Transverse colon (tissue), 3 donors: Measurements from ENCODE around the gene RAB5IF.

Source experiments
- CTCF ChIP-seq, 5 experiments: fragments of 200-600 bp in 3 of 5; fragments of 450-650 bp in 2 of 5; sonication (generic) in 3 of 5; IDR thresholded peaks; 1 replicate in 2 of 5; 2 replicates in 3 of 5; pipeline ENCODE4 v1.5.1; 2016 to 2017; ENCODE audit warnings: antibody characterized with exemption in 5 of 5, inconsistent platforms in 3 of 5, mild to moderate bottlenecking in 2 of 5, moderate library complexity in 1 of 5
- EP300 ChIP-seq: sonication (generic); formaldehyde crosslinking; IDR thresholded peaks from one replicate; pipeline ENCODE4 v1.6.1; 2017; ENCODE audit warnings: antibody characterized with exemption, low read depth

GRCh38 chr20:36569847-36570429, 35.6 kb upstream of the RAB5IF start:
- no peak for TF ChIP-seq CTCF (IDR thresholded peaks at IDR 0.05)
- TF ChIP-seq EP300 = no peak
